Measurements from ENCODE around the gene LSM3. TPM values are rescaled to one million over a fixed set of nuclear protein-coding genes. Genes with fewer than 3 reads are reported as not detected.

The LSM3 gene
- total and polyA plus RNA-seq, 2 of the 4 experiments (the other 2 are of a cell fraction): 3.4 to 11.5 TPM

GRCh38 chr3:14199641-14200040 is 21.0 kb downstream of the LSM3 start:
- in situ Hi-C loops (cut with MboI; ENCODE audit: low sequenced_read_pairs) (loop anchor here (5.0 to 10.0 kb wide), 2 partner anchors 263 to 345 kb away; partner anchors contain the start of gene GRIP2), dilution Hi-C loops (cut with HindIII; ENCODE audit: low sequenced_read_pairs, unreplicated experiment) (no loop called here), intact Hi-C loops (cut with micrococcal nuclease) (loop anchor here (5.0 kb wide), 2 partner anchors 453 to 723 kb away; partner anchors contain the start of gene CCDC174)
- no CpG with 5 or more reads among the region's 4 CpGs for WGBS, 2 experiments (ENCODE audit: extremely low coverage in 2 of 2, insufficient read length in 1 of 2)
- ChIA-PET POLR2A (ENCODE audit: unreplicated experiment) (interaction anchor here (0.7 kb wide), 1 partner anchor 152 kb away, joined by 3 read pairs; no protein-coding TSS in a partner anchor), CTCF (no interaction called here)
- Histone ChIP-seq H3K4me2 (ENCODE audit: low read depth, low read length) (no peak overlapping the region), H3K4me3 (ENCODE audit: insufficient read depth, low read depth, low read length) (no peak overlapping the region), H2BK15ac (ENCODE audit: low read depth, low read length) (no peak overlapping the region), H3K9me1 (ENCODE audit: insufficient read depth, low read length) (peaks cover 5% of the 10 kb centered on the region; the same call in 1 of the 2 replicates), H4K20me1 (ENCODE audit: insufficient read depth, low read length) (no peaks in the 10 kb centered on the region), H3K79me1 (ENCODE audit: low read depth in 1 of 2, low read length in 2 of 2) (peaks cover 17 to 19% of the 10 kb centered on the region in 2 experiments), H2BK20ac (ENCODE audit: low read depth, low read length) (no peak overlapping the region), H3K27ac (ENCODE audit: insufficient read depth, low read length) (no peak overlapping the region), H3K27me3 (ENCODE audit: control insufficient read depth, insufficient read depth, low read length) (no peaks in the 10 kb centered on the region), H3K56ac (ENCODE audit: extremely low read depth, insufficient read depth, low read length) (no peak overlapping the region), H2AK5ac (ENCODE audit: low read depth, low read length) (no peak overlapping the region), H3K23ac (ENCODE audit: low read depth, low read length) (no peak overlapping the region), H3K4ac (ENCODE audit: low read depth, low read length) (no peak overlapping the region), H3K18ac (ENCODE audit: low read depth, low read length) (peak overlapping the region; percentile 46; the same call in 1 of the 2 replicates), H2BK120ac (ENCODE audit: low read depth, low read length) (no peak overlapping the region), H3K9me3 (ENCODE audit: control insufficient read depth, insufficient read depth, low read length) (no peaks in the 10 kb centered on the region), H3K36me3 (ENCODE audit: control insufficient read depth, insufficient read depth, low read length) (peaks cover 5% of the 10 kb centered on the region; the same call in 1 of the 2 replicates), H2AK9ac (replicated peaks; ENCODE audit: low read depth, low read length, poor library complexity) (no peak overlapping the region), H3K9ac (ENCODE audit: low read depth, low read length) (no peak overlapping the region), H2BK5ac (ENCODE audit: low read depth, low read length, poor library complexity, severe bottlenecking) (no peak overlapping the region), H3K14ac (replicated peaks; ENCODE audit: low read depth, low read length) (no peak overlapping the region), H4K5ac (ENCODE audit: low read depth, low read length) (no peak overlapping the region; the same call in 1 of the 2 replicates), H2AFZ (replicated peaks; ENCODE audit: low read length, poor library complexity) (no peak overlapping the region), H4K8ac (ENCODE audit: low read depth in 2 of 2, low read length in 2 of 2) (no peak overlapping the region), H3K4me1 (ENCODE audit: control insufficient read depth, insufficient read depth, low read length) (peaks cover 27% of the 10 kb centered on the region), H4K91ac (ENCODE audit: insufficient read depth, low read depth, low read length) (no peak overlapping the region)
- no TSS peak for BruUV-seq (replicated peaks)
- ATAC-seq (ENCODE audit: low read depth) (no peak), DNase-seq (no peak)
- TF ChIP-seq CEBPB (IDR thresholded peaks at IDR 0.05; ENCODE audit: low read depth, low read length) (no peak), MAZ (IDR thresholded peaks at IDR 0.05; ENCODE audit: borderline replicate concordance, low read depth, low read length) (no peak), MXI1 (IDR thresholded peaks at IDR 0.05; ENCODE audit: borderline replicate concordance, low read depth, low read length) (no peak), RAD21 (IDR thresholded peaks at IDR 0.05; ENCODE audit: low read length) (no peak), BHLHE40 (IDR thresholded peaks at IDR 0.05; ENCODE audit: low read depth, low read length) (no peak), CHD1 (IDR thresholded peaks at IDR 0.05; ENCODE audit: low read depth, low read length) (no peak), RCOR1 (IDR thresholded peaks at IDR 0.05; ENCODE audit: insufficient replicate concordance, low read length) (no peak), ELK1 (IDR thresholded peaks at IDR 0.05; ENCODE audit: borderline replicate concordance, low read depth, low read length) (no peak), NFE2L2 (IDR thresholded peaks at IDR 0.05; ENCODE audit: low read depth, low read length) (no peak), RFX5 (IDR thresholded peaks at IDR 0.05; ENCODE audit: low read depth, low read length) (no peak), SMC3 (IDR thresholded peaks at IDR 0.05; ENCODE audit: low read depth, low read length) (no peak), FOS (IDR thresholded peaks at IDR 0.05; ENCODE audit: low read depth, low read length) (no peak), MAFK (IDR thresholded peaks at IDR 0.05; ENCODE audit: low read depth, low read length) (no peak), POLR2A (IDR thresholded peaks at IDR 0.05; ENCODE audit: low read depth, low read length) (no peak)
- TF ChIP-seq, protein P1, sequence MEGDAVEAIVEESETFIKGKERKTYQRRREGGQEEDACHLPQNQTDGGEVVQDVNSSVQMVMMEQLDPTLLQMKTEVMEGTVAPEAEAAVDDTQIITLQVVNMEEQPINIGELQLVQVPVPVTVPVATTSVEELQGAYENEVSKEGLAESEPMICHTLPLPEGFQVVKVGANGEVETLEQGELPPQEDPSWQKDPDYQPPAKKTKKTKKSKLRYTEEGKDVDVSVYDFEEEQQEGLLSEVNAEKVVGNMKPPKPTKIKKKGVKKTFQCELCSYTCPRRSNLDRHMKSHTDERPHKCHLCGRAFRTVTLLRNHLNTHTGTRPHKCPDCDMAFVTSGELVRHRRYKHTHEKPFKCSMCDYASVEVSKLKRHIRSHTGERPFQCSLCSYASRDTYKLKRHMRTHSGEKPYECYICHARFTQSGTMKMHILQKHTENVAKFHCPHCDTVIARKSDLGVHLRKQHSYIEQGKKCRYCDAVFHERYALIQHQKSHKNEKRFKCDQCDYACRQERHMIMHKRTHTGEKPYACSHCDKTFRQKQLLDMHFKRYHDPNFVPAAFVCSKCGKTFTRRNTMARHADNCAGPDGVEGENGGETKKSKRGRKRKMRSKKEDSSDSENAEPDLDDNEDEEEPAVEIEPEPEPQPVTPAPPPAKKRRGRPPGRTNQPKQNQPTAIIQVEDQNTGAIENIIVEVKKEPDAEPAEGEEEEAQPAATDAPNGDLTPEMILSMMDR (conservative IDR thresholded peaks at IDR 0.05; ENCODE audit: low read depth, low read length): no peak
- TF ChIP-seq, protein P2, sequence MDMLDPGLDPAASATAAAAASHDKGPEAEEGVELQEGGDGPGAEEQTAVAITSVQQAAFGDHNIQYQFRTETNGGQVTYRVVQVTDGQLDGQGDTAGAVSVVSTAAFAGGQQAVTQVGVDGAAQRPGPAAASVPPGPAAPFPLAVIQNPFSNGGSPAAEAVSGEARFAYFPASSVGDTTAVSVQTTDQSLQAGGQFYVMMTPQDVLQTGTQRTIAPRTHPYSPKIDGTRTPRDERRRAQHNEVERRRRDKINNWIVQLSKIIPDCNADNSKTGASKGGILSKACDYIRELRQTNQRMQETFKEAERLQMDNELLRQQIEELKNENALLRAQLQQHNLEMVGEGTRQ (IDR thresholded peaks at IDR 0.05; ENCODE audit: low read depth, low read length): no peak
